NCI-H1417 treated with DMSO at 0.1 percent for 48 hours (cell line): ENCODE results near the gene ZNF764.
"Not testable (repeated sequence)": the region's sequence is repeated elsewhere in the genome, so short reads cannot be mapped to it uniquely, and the experiment has no call there.

ENCODE experiments used
- DNase-seq: peaks from one replicate; lab custom pipeline; 2025; lab: John Stamatoyannopoulos, UW

Gene ZNF764

GRCh38 chr16:30548416-30549253 is 9.5 kb downstream of the ZNF764 start:
- DNase-seq = no peak

DNA sequence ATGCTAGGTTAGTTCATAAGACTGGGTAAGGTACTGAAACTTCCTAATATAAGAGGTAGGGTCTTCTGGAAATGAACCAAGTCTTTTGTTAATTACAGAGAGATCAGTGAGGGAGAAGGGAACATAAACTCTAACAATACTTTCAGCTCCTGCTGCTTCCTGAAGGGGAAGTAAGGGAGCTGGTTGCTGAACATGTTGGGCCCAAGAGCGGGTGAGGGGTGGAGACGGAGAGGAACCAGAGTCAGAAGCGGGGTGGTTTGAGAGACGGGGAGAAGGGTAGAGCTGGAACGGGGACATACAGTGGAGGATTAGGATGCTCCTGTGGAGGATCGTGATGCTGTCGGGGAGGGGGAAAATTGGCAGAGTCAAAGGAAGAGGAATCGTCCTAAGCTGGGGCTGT is 12.1 kb downstream of the ZNF764 start:
- no peak for DNase-seq

- DNase-seq = no peak
Measured at GRCh38 chr16:30543067-30543466, 15.1 kb downstream of the ZNF764 start.

GRCh38 chr16:30541502-30542329 is 16.5 kb downstream of the ZNF764 start:
- DNase-seq = no peak

- DNase-seq = not testable (repeated sequence)
Measured at GRCh38 chr16:30540916-30541464, 17.2 kb downstream of the ZNF764 start.

DNA sequence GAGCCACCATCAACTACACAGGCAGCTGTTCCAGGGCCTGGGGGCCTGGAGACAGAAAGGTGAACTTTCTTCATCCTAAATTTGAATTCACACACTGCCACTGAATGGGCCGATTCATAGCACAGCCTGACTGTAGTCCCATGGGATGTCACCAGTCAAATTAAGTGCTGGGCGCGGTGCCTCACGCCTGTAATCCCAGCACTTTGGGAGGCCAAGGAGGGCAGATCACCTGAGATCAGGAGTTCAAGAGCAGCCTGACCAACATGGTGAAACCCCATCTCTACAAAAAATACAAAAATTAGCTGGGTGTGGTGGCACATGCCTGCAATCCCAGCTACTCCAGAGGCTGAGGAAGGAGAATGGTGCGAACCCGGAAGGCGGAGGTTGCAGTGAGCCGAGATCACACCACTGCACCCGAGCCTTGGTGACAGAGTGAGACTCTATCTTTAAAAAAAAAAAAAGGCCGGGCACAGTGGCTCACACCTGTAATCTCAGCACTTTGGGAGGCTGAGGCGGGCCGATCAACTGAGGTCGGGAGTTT is 18.1 kb downstream of the ZNF764 start:
- not testable (repeated sequence) for DNase-seq

DNA sequence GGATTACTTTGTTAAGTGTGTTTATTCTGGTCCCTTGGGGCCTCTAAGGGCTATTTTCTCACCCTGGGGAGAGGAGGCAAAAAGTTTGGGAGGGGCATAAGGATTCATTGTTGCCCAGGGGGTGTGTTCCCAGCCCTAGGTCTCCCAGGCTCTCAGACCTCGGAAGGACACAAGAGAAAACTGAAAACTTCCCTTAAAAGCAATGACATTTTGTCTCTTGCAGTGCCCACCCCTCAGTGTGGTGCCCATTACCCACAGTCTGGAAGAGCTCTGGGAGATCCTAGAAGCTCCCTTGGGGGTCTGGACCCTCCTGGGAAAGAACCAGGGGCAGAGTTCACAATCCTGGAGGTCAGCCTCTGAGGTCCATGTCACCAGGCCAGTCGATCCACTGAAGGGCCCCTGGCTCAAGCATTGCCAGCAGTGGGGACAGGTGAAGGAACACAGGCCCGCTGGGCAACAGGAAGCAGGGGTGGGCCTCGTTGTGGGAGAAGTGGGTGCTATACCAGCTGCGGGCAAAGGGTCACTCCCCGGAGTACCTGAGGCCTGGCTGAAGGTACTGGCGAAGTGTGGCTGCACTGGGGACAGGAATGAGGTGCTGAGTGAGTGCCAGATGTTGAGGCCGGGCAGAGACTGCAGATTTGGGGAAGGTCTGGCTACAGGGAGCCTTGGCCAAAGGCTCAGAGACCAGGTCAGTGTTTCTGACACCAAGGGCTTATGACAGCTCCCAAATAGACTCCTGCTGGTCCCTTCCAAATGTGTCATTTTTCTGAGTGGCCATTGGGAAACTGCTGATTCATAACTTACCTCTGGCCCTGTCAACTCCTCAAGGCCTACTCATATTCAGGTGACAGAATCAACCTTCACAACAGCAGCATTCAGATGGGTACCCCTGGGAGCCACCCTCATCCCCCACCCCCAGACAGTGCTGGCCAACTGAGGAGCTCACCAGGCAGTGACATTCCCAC is 18.9 kb downstream of the ZNF764 start:
- DNase-seq = no peak

DNA sequence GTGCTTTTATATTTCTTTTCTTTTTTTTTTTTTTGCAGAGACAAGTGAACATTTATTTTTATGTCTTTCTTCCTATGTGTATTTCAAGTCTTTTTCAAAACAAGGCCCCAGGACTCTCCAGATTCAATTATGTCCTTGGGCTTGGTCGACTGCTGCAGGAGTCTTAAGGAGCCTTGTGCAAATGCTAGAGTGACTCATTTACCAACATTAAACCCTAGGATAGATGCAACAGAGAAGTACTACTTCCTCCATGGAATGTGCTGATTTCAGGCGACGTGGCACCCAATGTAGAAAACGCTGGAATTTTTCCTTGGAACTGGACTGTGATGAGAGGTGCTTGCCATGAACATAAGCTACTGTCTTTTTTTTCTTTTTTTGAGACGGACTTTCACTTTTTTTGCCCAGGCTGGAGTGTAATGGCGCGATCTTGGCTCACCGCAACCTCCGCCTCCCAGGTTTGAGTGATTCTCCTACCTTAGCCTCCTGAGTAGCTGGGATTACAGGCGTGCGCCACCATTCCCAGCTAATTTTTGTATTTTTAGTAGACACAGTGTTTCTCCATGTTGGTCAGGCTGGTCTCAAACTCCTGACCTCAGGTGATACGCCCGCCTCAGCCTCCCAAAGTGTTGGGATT is 21.7 kb downstream of the ZNF764 start:
- not testable (repeated sequence) for DNase-seq

- DNase-seq = peak; percentile 6
Measured at GRCh38 chr16:30535777-30536190, 22.4 kb downstream of the ZNF764 start.

GRCh38 chr16:30535106-30535776 is 22.9 kb downstream of the ZNF764 start:
- no peak for DNase-seq

- DNase-seq = peak; percentile 51
Measured at GRCh38 chr16:30534368-30535105, 23.6 kb downstream of the ZNF764 start, which contains the start of gene ZNF747. Gene ZNF747 (minus strand): TSS chr16:30534858. CDS start chr16:30534679, 179 bp downstream.

DNA sequence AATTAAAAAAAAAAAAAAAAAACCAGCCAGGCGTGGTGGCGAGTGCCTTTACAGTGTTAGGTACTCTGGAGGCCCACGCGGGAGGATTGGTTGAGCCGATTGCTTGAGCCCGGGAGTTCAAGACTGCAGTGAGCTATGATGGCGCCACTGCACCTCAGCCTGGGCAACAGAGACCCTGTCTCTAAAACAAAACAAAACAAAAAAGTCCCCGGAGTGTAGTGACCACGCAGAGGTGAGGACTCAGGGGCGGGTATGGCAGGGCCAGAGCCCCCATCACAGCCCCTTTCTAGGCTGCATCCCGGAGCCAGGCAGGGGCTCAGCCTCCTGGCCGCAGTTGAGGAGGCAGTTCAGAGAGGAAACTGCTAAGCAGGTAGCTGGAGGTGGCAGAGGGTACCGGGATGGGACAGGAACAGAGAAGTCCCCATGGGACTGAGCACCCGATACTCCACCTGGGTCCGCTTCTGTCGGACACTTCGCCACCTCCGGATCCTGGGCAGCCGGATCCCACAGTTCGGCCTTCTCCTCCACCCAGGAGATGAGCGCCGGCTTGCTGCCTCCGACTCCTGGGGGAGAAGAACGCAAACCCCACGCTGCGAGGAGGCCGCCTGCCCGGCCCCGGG is 24.3 kb downstream of the ZNF764 start:
- no peak for DNase-seq

- no peak for DNase-seq
Measured at GRCh38 chr16:30533146-30533522, 25.0 kb downstream of the ZNF764 start.

DNA sequence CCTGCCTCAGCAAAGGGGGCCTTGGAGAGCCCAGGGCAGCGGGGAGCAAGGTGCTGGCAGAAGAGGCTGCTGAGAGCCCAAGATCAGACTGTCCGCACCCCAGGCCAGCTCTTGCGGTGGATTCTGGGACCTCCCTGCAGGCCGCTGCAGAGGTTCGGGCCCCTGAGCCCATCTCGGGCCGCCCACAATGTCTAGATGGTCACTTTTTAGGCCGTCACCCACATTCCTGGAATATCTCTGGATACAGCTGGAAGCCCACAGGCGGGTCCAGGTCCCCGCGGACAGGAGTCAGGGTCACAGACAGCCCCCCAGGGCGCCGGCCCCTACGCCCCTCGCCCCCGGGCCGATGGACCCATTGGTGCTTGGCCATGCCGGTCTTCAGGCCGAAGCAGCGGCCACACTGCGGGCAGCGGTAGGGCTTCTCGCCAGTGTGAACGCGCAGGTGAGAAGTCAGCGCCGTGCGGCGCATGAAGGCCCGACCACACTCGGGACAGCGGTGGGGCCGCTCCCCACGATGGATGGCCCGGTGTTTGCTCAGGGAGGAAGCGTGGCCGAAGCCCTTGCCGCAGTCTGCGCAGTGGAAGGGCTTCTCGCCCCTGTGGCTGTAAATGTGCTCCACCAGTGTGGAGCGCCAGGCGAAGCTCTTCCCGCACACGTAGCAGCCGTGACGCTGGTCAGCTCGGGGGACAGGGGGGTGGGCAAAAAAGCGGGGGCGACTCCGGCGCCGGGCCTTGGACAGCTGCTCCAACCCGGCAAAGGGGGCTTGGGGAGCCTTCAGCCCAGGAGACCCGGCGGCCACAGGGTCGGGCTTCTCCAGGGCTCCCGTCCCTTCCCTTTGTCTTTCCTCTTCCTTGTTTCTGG is 25.7 kb downstream of the ZNF764 start:
- no peak for DNase-seq

GRCh38 chr16:30530163-30531037 is 27.8 kb downstream of the ZNF764 start:
- no peak for DNase-seq

DNA sequence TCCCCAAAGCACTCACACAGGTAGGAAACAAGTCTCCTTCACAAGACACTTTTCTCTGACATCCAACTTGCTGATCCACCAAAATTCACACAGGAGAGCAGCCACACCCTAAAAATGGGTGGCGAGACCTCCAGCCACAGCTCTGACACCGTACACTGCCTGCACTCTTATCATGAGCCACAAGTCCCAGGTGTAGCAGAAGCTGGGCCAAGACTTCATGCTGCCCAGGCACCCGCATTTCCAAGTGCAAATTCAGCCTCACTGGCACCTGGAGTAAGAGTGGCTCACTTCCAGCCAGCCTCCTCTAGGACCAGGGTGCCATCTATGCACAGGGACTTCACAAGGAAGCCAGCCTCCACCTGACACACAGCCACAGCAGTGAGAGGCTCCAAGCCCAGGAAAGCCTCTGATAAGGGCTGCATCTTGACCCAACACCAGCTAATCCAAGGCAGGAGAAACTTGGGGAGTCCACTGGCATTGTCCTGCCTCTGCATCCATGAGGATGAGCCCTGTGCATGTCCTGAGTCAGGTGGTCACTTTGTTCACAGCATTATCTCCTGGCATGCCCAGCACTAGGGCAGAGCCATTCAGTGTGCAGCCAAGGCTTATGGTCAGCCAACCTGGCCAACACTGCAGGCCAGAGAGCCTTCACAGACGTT is 29.2 kb downstream of the ZNF764 start:
- DNase-seq = no peak
